H1 (cell line): ENCODE measurements around the gene PGLYRP4. TPM values are rescaled to one million over a fixed set of nuclear protein-coding genes. Genes with fewer than 3 reads are reported as not detected.

Experiments used
- CTCF ChIA-PET: fragments of 300-600 bp; sonication (Branson Sonifier 250); formaldehyde crosslinking; loops from one replicate; lab custom pipeline; 2021; ENCODE audit not compliant: partially characterized antibody; lab: Charles Lee
- POLR2A ChIA-PET: fragments of 300-600 bp; sonication (Branson Sonifier 250); formaldehyde crosslinking; loops from one replicate; lab custom pipeline; 2021; ENCODE audit warnings: inconsistent platforms; ENCODE audit not compliant: partially characterized antibody; lab: Charles Lee
- DNase-seq, 2 experiments: peaks; one replicate each; pipeline versions ENCODE4 v3.0.0 to v3.0.0-alpha.2; 2010 to 2022; ENCODE audit warnings: low spot score in 2 of 2, low read depth in 1 of 2, mixed read lengths in 1 of 2
- FAIRE-seq: peaks from 2 replicates; lab custom pipeline; 2011; peaks lifted over from hg19 to GRCh38; lab: Jason Lieb, UNC
- H2AFZ ChIP-seq: 2 replicates; pipeline ENCODE4 v1.8.1; 2012; ENCODE audit warnings: low read length, inconsistent platforms
- H2AK5ac ChIP-seq: 2 replicates; pipeline ENCODE4 v1.6.1; 2013; ENCODE audit warnings: low read depth, low read length
- H2BK120ac ChIP-seq: replicated peaks from 2 replicates; pipeline ENCODE3; 2013; ENCODE audit warnings: low read depth, low read length, inconsistent platforms
- H2BK12ac ChIP-seq: 2 replicates; pipeline ENCODE4 v1.6.1; 2013; ENCODE audit warnings: low read depth, low read length
- H2BK15ac ChIP-seq: 2 replicates; pipeline ENCODE4 v1.6.1; 2013; ENCODE audit warnings: low read length
- H2BK20ac ChIP-seq: 2 replicates; pipeline ENCODE4 v1.6.1; 2013; ENCODE audit warnings: low read length
- H2BK5ac ChIP-seq: 2 replicates; pipeline ENCODE4 v1.6.1; 2013; ENCODE audit warnings: low read depth, low read length
- H3K14ac ChIP-seq: 2 replicates; pipeline ENCODE4 v1.6.1; 2013; ENCODE audit warnings: inconsistent platforms; ENCODE audit not compliant: insufficient read length
- H3K18ac ChIP-seq: 2 replicates; pipeline ENCODE4 v1.6.1; 2013; ENCODE audit warnings: low read length; ENCODE audit errors: extremely low read depth
- H3K23ac ChIP-seq: 2 replicates; pipeline ENCODE4 v1.6.1; 2013; ENCODE audit warnings: inconsistent platforms; ENCODE audit not compliant: insufficient read length
- H3K23me2 ChIP-seq: 2 replicates; pipeline ENCODE4 v1.6.1; 2013; ENCODE audit warnings: low read depth, low read length
- H3K27ac ChIP-seq: 2 replicates; pipeline ENCODE4 v1.6.1; 2011; ENCODE audit warnings: low read depth, low read length, inconsistent platforms
- H3K27me3 ChIP-seq, 4 experiments: replicated peaks in 1 of 4; 1 replicate in 1 of 4; 2 replicates in 3 of 4; pipeline versions ENCODE4 v1.6.1 to v1.8.1; 2011 to 2013; ENCODE audit warnings: low read length in 3 of 4, mild to moderate bottlenecking in 3 of 4, inconsistent platforms in 2 of 4, mixed read lengths in 2 of 4, moderate library complexity in 1 of 4; ENCODE audit not compliant: control insufficient read depth in 3 of 4, insufficient read depth in 3 of 4; ENCODE audit errors: extremely low read depth in 1 of 4
- H3K36me3 ChIP-seq, 4 experiments: 2 replicates each; pipeline versions ENCODE4 v1.6.1 to v1.8.1; 2011 to 2013; ENCODE audit warnings: mild to moderate bottlenecking in 4 of 4, low read length in 3 of 4, moderate library complexity in 2 of 4, control low read depth in 1 of 4, inconsistent platforms in 1 of 4; ENCODE audit not compliant: insufficient read depth in 4 of 4, control insufficient read depth in 2 of 4
- H3K4ac ChIP-seq: replicated peaks from 2 replicates; pipeline ENCODE3; 2013; ENCODE audit warnings: low read length, low read depth, mixed read lengths, inconsistent platforms; ENCODE audit not compliant: insufficient read length
- H3K4me1 ChIP-seq, 4 experiments: replicated peaks in 1 of 4; 1 replicate in 1 of 4; 2 replicates in 3 of 4; pipeline versions ENCODE4 v1.6.1 to v1.8.1; 2011 to 2013; ENCODE audit warnings: low read length in 3 of 4, inconsistent platforms in 2 of 4, mixed read lengths in 1 of 4; ENCODE audit not compliant: insufficient read depth in 4 of 4, control insufficient read depth in 3 of 4
- H3K4me2 ChIP-seq, 2 experiments: 2 replicates each; pipeline versions ENCODE4 v1.6.1 to v1.8.1; 2011 to 2013; ENCODE audit warnings: low read depth in 2 of 2, low read length in 2 of 2, control low read depth in 1 of 2, inconsistent platforms in 1 of 2, mild to moderate bottlenecking in 1 of 2; ENCODE audit not compliant: insufficient read depth in 1 of 2
- H3K4me3 ChIP-seq, 4 experiments: fragments of 200-600, 300-600 bp in 1 of 4; sonication (generic), shearing (Covaris generic), sonication (Bioruptor Twin) in 1 of 4; 2 replicates each; pipeline versions ENCODE4 v1.5.1 to v1.8.1; 2011 to 2016; ENCODE audit warnings: low read length in 4 of 4, low read depth in 3 of 4, control low read depth in 2 of 4, inconsistent platforms in 2 of 4, mild to moderate bottlenecking in 2 of 4, mixed read lengths in 1 of 4, moderate library complexity in 1 of 4; ENCODE audit not compliant: insufficient read depth in 2 of 4; ENCODE audit errors: extremely low read depth in 1 of 4
- H3K56ac ChIP-seq: replicated peaks from 2 replicates; pipeline ENCODE3; 2013; ENCODE audit warnings: low read depth, mild to moderate bottlenecking, mixed read lengths, low read length, inconsistent platforms; ENCODE audit not compliant: insufficient read length
- H3K79me1 ChIP-seq: 2 replicates; pipeline ENCODE4 v1.6.1; 2013; ENCODE audit warnings: low read depth, low read length, control low read depth
- H3K79me2 ChIP-seq, 2 experiments: 2 replicates each; pipeline versions ENCODE4 v1.6.1 to v1.8.1; 2012 to 2013; ENCODE audit warnings: low read length in 2 of 2, mild to moderate bottlenecking in 2 of 2, inconsistent platforms in 1 of 2; ENCODE audit not compliant: insufficient read depth in 2 of 2, control insufficient read depth in 1 of 2
- H3K9ac ChIP-seq, 4 experiments: replicated peaks in 1 of 4; 1 replicate in 1 of 4; 2 replicates in 3 of 4; pipeline versions ENCODE4 v1.6.1 to v1.8.1; 2011 to 2013; ENCODE audit warnings: low read depth in 3 of 4, low read length in 3 of 4, control low read depth in 2 of 4, mild to moderate bottlenecking in 2 of 4, moderate library complexity in 2 of 4, inconsistent platforms in 1 of 4; ENCODE audit errors: extremely low read depth in 1 of 4
- H3K9me3 ChIP-seq, 2 experiments: 2 replicates each; pipeline versions ENCODE4 v1.6.1 to v1.8.1; 2012 to 2013; ENCODE audit warnings: mild to moderate bottlenecking in 2 of 2, moderate library complexity in 2 of 2, control low read depth in 1 of 2, inconsistent platforms in 1 of 2, low read depth in 1 of 2, low read length in 1 of 2, mixed read lengths in 1 of 2; ENCODE audit not compliant: insufficient read depth in 2 of 2
- H4K20me1 ChIP-seq, 2 experiments: replicated peaks in 1 of 2; 2 replicates each; pipeline versions ENCODE3 to v1.8.1; 2011 to 2013; ENCODE audit warnings: inconsistent platforms in 2 of 2, low read length in 2 of 2, mild to moderate bottlenecking in 1 of 2; ENCODE audit not compliant: insufficient read depth in 2 of 2, control insufficient read depth in 1 of 2
- H4K5ac ChIP-seq: 2 replicates; pipeline ENCODE4 v1.6.1; 2013; ENCODE audit warnings: low read length, low read depth, mixed read lengths, inconsistent platforms; ENCODE audit not compliant: insufficient read length
- H4K8ac ChIP-seq: 2 replicates; pipeline ENCODE4 v1.8.0; 2013; ENCODE audit warnings: mild to moderate bottlenecking, moderate library complexity, low read length, inconsistent platforms; ENCODE audit not compliant: insufficient read depth; ENCODE audit errors: extremely low read depth
- H4K91ac ChIP-seq: replicated peaks from 2 replicates; pipeline ENCODE3; 2013; ENCODE audit warnings: low read length, mixed read lengths, inconsistent platforms; ENCODE audit not compliant: insufficient read length
- CHD1 ChIP-seq: IDR thresholded peaks from 2 replicates; pipeline ENCODE4 v1.6.1; 2012; ENCODE audit warnings: low read depth, low read length, improper control_type of control experiment
- CREB1 ChIP-seq: IDR thresholded peaks from 2 replicates; pipeline ENCODE4 v1.6.1; 2012; ENCODE audit warnings: inconsistent platforms
- EZH2 ChIP-seq: fragments of 200-600 bp; sonication (generic); IDR thresholded peaks from 2 replicates; pipeline ENCODE4 v1.7.1; 2012; ENCODE audit warnings: low read depth, mild to moderate bottlenecking, moderate library complexity, low read length, inconsistent platforms; ENCODE audit not compliant: severe bottlenecking
- HDAC6 ChIP-seq: IDR thresholded peaks from one replicate; pipeline ENCODE4 v1.7.1; 2012; ENCODE audit warnings: low read depth, mild to moderate bottlenecking, inconsistent platforms, low read length, moderate library complexity
- MAFK ChIP-seq: IDR thresholded peaks from 2 replicates; pipeline ENCODE4 v1.6.1; 2012; ENCODE audit warnings: low read depth, mild to moderate bottlenecking, improper control_type of control experiment, low read length
- SIRT6 ChIP-seq: IDR thresholded peaks from one replicate; pipeline ENCODE4 v1.7.1; 2012; ENCODE audit warnings: low read length, inconsistent platforms
- SIX5 ChIP-seq: IDR thresholded peaks from 2 replicates; pipeline ENCODE4 v1.6.1; 2011; ENCODE audit warnings: mild to moderate bottlenecking, low read depth, low read length
- TAF7 ChIP-seq: optimal IDR thresholded peaks from 2 replicates; pipeline ENCODE3; 2011; ENCODE audit warnings: low read depth, mild to moderate bottlenecking, inconsistent platforms, low read length, moderate library complexity, borderline replicate concordance
- USF2 ChIP-seq: IDR thresholded peaks from 2 replicates; pipeline ENCODE4 v1.6.1; 2011; ENCODE audit warnings: low read length, improper control_type of control experiment
- YY1 ChIP-seq: IDR thresholded peaks from 2 replicates; pipeline ENCODE4 v1.6.1; 2011; ENCODE audit warnings: low read depth, mild to moderate bottlenecking, low read length
- WGBS, 2 experiments: shearing (Covaris generic) in 1 of 2; methylation state at CpG; one replicate each; pipeline versions ENCODE4 v1.1.6 to v1.1.7; 2013 to 2015; ENCODE audit warnings: low lambda C conversion rate in 2 of 2, mixed read lengths in 2 of 2, inconsistent platforms in 1 of 2, low coverage in 1 of 2, missing lambda C conversion rate in 1 of 2; ENCODE audit not compliant: insufficient replicate concordance in 2 of 2, insufficient coverage in 1 of 2, insufficient read length in 1 of 2; ENCODE audit errors: extremely low coverage in 1 of 2, missing lambda C conversion rate in 1 of 2; 5-methylcytosine and 5-hydroxymethylcytosine counted together
- polyA plus RNA-seq, 7 experiments: library from polyadenylated mRNA; depleted of rRNA in 3 of 7; stranded (reverse) in 5 of 7; unstranded in 2 of 7; fragments of >200 nt in 5 of 7; fragments of 200-250 nt in 2 of 7; gene quantifications; 1 replicate in 5 of 7; 2 replicates in 1 of 7; 4 replicates in 1 of 7; pipeline versions ENCODE4 v1.2.1 to v1.2.3, GENCODE V29; 2011 to 2013; ENCODE audit warnings: missing spikeins in 2 of 7, mixed read lengths in 2 of 7
- total RNA-seq: library from RNA; stranded (reverse); fragmentation: NEBNext Ultra II Directional; extraction: Animal tissue kit (Norgen Biotek cat#: 25700); gene quantifications from 2 replicates; pipeline ENCODE4 v1.2.1, GENCODE V29; 2021
- TF ChIP-seq, protein P1 (sequence below): IDR thresholded peaks from 2 replicates; pipeline ENCODE4 v1.6.1; 2012; ENCODE audit warnings: inconsistent platforms
- TF ChIP-seq, protein P2 (sequence below): IDR thresholded peaks from 2 replicates; pipeline ENCODE4 v1.6.1; 2012; ENCODE audit warnings: inconsistent platforms

The PGLYRP4 gene
- total and polyA plus RNA-seq, 2 of the 8 experiments (the other 6 are each of a cell fraction or from before 2014, with no cell fraction given) = not detected

DNA sequence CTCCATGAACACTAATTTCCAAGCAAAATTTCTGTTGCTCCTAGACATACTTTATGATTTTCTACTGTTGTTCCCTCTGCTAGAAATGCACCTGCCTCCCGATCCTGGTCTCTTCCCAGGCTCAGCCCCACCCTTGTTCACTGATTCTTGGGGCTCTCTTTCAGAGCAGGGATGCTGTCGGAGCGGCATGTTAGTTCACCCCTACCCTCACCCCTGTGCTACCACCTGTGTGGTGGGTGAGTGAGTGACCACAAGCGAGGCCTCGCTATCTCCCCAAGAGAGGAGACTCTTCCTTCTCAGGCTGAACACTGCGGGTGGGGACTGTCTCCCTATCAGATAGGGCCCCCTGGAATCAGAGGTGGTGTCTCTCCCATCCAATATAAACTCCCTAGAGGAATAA is 47.1 kb upstream of the PGLYRP4 start:
- Histone ChIP-seq H3K23ac (no peak overlapping the region), H4K8ac (no peak overlapping the region), H2BK5ac (no peak overlapping the region), H3K79me1 (no peaks in the 10 kb centered on the region), H2BK12ac (no peak overlapping the region), H4K91ac (no peak overlapping the region), H2BK120ac (no peak overlapping the region), H3K27ac (no peak overlapping the region), H3K9ac (no peak overlapping the region), H4K20me1 (no peaks in the 10 kb centered on the region), H3K14ac (no peak overlapping the region), H2AFZ (no peak overlapping the region), H3K27me3 (no peaks in the 10 kb centered on the region), H2BK20ac (no peak overlapping the region), H2AK5ac (no peak overlapping the region), H3K4me1 (no peaks in the 10 kb centered on the region), H3K9me3 (no peaks in the 10 kb centered on the region), H3K4me2 (no peak overlapping the region), H3K79me2 (no peaks in the 10 kb centered on the region), H3K23me2 (no peaks in the 10 kb centered on the region), H3K56ac (no peak overlapping the region), H3K4me3 (no peak overlapping the region), H3K36me3 (no peaks in the 10 kb centered on the region), H3K4ac (no peak overlapping the region), H2BK15ac (no peak overlapping the region), H4K5ac (no peak overlapping the region), H3K18ac (no peak overlapping the region)
- 80% methylated on average over 6 of the region's 6 CpGs; no CpG with 5 or more reads in 1 of the 2 experiments for WGBS, 2 experiments
- DNase-seq (peak in 1 of 2 experiments; percentile 33), FAIRE-seq (no peak)
- POLR2A ChIA-PET = interaction anchor here (1.1 kb wide), 1 partner anchor 86 kb away, joined by 3 read pairs; no protein-coding TSS in a partner anchor
- CTCF ChIA-PET = interaction anchor here (0.6 to 6.4 kb wide), 8 partner anchors 8 to 137 kb away, joined by 3 to 63 read pairs (median 6); partner anchors contain the start of gene S100A9
- TF ChIP-seq USF2 = no peak
- TF ChIP-seq HDAC6 = no peak
- TF ChIP-seq YY1 = no peak
- no peak for TF ChIP-seq EZH2
- no peak for TF ChIP-seq CHD1
- TF ChIP-seq TAF7 = no peak
- no peak for TF ChIP-seq CREB1
- TF ChIP-seq, protein P1, sequence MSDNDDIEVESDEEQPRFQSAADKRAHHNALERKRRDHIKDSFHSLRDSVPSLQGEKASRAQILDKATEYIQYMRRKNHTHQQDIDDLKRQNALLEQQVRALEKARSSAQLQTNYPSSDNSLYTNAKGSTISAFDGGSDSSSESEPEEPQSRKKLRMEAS = no peak
- TF ChIP-seq, protein P2, sequence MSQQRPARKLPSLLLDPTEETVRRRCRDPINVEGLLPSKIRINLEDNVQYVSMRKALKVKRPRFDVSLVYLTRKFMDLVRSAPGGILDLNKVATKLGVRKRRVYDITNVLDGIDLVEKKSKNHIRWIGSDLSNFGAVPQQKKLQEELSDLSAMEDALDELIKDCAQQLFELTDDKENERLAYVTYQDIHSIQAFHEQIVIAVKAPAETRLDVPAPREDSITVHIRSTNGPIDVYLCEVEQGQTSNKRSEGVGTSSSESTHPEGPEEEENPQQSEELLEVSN = no peak
- no peak for TF ChIP-seq SIX5
- no peak for TF ChIP-seq MAFK
- no peak for TF ChIP-seq SIRT6
